Vagina (tissue), 2 donors: ENCODE results near the gene ERCC4.

ENCODE experiments used
- CTCF ChIP-seq, 3 experiments: fragments of 450-650 bp in 2 of 3; fragments of 200-600 bp in 1 of 3; sonication (generic) in 1 of 3; IDR thresholded peaks; one replicate each; pipeline ENCODE4 v1.5.1; 2017 to 2019; ENCODE audit warnings: antibody characterized with exemption in 3 of 3, mild to moderate bottlenecking in 2 of 3, moderate library complexity in 2 of 3
- POLR2A ChIP-seq, 2 donors: fragments of 450-650 bp; IDR thresholded peaks; one replicate each; pipeline ENCODE4 v1.6.1; 2017; ENCODE audit warnings: antibody characterized with exemption in 2 of 2, mild to moderate bottlenecking in 2 of 2, moderate library complexity in 2 of 2

- no peak for TF ChIP-seq POLR2A (IDR thresholded peaks at IDR 0.05)
- no peak for TF ChIP-seq CTCF (IDR thresholded peaks at IDR 0.05)
Measured at GRCh38 chr16:13994239-13995106, 74.5 kb downstream of the ERCC4 start.
